Stimulated activated CD4-positive, alpha-beta T cell treated with anti-CD3 and anti-CD28 coated beads, Interleukin-2, amount 100 ng/mL, for 48 hours (primary cell): Measurements from ENCODE around the gene CCNL1.
A peak's percentile ranks its signal among the peaks of the same experiment; 100 is the strongest.
"Not testable (repeated sequence)": the region's sequence is repeated elsewhere in the genome, so short reads cannot be mapped to it uniquely, and the experiment has no call there.

ENCODE experiments used
- DNase-seq, 2 donors: peaks; one replicate each; pipeline ENCODE4 v3.0.0-alpha.2; 2020

The CCNL1 gene

DNA sequence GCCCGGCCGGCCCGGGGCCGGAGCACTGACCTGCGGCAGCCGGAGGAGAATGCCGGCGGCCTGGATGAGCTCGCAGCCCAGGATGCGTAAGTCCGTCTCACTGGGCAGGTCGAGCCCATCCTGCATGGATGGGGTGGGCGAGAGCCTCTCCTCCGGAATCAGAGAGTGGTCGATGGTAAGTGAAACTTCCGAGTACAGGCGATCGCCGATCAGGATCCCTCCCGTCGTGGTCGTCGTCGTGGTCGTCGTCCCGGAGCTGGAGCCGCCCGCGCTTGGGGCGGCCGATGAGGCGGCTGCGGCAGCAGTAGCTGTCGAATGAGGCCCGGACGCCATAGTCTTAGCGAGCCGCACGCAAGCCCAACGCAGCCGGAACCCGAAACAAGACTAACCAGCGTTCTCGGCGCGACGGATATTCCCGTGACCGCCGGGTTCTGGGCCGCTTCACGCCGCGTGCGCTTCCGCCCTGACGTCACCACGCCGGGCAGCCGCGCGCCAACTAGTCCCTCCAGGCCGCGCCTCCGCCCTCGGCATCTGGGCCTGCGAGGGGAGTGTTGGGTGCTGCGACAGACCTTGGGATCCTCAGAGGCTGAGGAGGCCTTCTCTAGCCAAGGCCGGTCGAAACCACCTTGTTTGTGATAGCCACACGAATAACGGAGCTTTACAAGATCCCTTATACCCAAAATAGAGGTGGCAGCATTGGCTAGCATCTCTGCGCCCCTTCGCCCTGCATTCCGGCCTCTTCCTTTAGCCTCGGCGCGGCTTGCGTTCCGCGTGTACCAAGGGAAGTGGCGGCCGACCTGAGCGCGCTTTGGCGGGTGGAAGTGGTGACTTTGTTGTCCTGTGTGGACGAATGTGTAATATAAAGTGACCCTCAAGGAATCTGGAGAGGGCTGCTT lies at the start of gene CCNL1:
CCNL1 (minus strand) TSS at position 386 of the 896 bp plus-strand sequence; CDS start at position 333, 53 bp downstream.
- peak; percentile 89 to 96 for DNase-seq

DNA sequence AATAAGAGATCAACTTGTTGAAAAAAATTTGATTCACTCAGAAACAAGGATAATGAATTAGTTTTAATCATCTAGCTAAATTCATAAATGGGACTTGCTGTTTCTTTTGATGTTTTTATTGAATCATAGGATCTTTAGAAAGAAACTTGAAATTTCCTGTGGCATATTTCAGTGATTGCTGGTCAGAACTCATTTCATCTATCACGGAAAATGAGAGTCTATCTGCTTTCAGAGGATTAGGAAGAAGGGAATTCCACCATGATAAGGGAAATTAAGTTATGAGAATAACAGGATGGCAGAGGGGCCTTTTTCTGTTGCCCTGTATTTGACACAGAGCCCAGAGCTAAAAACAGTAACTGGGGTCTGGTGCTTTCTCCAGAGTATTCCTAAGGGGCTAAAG lies 44.9 kb upstream of the CCNL1 start:
- no peak for DNase-seq

DNA sequence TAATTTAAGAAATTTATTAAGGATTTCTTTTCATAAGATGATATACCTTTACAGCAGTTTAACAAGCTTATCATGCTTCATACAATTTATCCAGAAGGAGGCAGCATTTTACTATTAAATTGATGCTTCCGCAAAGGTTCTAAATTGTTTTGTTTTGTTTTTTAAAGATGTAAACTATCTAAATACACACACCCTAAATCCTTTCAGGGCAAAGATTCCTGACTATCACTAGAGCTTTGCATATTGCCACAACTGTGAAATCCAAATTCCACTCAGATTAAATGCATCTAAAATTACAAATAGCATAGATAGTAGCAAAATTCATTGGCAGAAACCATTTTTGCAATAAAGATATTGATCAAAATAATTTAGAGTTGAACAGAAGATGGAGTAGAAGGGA lies 44.5 kb upstream of the CCNL1 start:
- DNase-seq, result no peak

DNA sequence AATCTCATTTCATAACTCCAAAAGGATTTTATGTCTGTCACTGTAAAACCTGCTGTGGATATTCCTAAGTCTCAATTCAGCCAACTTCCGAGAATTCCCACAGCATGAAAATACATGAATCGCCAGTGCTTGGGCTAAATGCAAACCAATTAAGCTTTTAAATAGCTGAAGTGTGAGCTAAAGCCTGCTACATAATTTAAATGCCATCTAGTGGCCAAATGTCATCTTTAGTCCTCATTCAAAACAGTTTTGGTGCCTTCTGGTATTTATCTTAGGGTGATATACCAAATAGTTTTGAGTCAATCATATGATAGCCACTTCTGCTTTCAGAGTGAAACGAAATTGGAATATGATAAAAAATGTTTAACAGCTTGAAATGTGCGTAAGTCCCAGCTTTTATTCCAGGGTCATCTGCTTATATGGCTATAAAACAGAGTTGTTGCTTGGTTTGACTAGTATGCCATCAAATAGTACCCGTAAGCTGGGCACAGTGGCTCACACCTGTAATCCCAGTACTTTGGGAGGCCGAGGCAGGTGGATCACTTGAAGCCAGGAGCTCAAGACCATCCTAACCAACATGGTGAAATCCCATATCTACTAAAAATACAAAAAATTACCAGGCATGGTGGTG lies 41.8 kb upstream of the CCNL1 start:
- DNase-seq, result no peak

DNA sequence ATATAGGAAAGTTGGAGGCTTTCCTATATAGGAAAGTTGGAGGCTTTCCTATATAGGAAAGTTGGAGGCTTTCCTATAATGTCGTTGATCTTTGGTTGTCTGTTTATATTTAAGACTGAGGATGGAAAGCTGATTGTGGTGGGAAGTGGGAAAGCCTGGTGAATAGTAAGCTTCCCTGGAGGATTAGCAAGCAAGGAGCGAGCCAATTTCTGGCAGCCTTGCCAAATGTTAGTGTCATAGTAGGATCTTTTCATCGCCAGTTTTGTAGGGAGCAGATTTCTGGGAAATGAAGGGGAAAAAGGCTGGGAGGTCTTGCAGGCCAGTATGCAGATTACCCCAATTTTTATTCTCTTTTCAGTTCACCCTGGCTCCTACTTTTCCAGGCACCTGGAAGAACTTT lies 39.9 kb upstream of the CCNL1 start:
- DNase-seq, result no peak

DNA sequence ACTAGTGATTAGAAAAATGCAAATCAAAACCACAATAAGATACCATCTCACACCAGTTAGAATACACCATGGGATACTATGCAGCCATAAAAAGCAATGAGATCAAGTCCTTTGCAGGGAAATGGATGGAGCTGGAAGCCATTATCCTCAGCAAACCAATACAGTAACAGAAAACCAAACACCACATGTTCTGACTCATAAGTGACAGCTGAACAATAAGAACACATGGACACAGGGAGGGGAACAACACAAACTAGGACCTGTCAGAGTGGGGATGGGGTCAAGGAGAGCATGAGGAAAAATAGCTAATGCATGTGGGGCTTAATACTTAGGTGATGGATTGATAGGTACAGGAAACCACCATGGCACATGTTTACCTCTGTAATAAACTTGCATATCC lies 36.0 kb upstream of the CCNL1 start:
- DNase-seq, result no peak

DNA sequence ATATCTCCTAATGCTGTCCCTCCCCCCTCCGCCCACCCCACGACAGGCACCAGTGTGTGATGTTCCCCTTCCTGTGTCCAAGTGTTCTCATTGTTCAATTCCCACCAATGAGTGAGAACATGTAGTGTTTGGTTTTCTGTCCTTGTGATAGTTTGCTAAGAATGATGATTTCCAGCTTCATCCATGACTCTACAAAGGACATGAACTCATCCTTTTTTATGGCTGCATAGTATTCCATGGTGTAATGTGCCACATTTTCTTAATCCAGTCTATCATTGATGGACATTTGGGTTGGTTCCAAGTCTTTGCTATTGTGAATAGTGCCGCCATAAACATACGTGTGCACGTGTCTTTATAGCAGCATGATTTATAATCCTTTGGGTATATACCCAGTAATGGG lies 31.2 kb upstream of the CCNL1 start:
- DNase-seq, result not testable (repeated sequence)

DNA sequence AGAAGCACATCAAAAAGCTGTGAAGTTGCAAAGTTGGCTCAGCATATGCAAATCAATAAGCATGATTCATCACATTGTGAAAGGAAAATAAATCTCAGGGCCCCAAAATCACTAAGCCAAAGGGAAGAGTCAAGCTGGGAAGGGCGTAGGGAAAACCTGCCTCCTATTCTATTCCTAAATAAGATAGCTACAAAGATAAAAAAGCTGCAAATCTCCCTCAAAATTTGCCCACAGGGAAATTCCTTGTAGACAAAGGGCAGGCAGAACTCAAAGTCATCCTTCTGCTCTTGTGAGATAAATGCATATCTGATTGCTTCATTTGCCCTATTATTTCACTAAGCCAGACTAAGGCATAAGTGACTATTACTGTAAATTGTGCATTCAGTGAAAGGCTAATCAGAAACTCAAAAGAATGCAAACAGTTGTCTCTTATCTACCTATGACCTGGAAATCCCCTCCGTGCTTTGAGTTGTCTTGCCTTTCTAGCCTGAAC lies 30.5 kb upstream of the CCNL1 start:
- DNase-seq, result no peak

DNA sequence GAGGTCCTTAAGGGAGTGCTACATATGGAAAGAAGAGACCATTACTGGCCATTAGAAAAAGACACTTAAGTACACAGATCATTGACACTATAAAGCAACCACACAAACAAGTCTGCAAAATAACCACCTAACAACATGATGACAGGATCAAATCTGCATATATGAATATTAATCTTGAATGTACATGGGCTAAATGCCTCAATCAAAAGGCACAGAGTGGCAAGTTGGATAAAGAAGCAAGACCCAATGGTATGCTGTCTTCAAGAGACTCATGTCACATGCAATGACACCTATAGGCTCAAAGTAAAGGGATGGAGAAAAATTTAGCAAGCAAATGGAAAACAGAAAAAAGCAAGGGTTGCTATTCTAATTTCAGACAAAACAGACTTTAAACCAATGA lies 28.4 kb upstream of the CCNL1 start:
- no peak for DNase-seq

DNA sequence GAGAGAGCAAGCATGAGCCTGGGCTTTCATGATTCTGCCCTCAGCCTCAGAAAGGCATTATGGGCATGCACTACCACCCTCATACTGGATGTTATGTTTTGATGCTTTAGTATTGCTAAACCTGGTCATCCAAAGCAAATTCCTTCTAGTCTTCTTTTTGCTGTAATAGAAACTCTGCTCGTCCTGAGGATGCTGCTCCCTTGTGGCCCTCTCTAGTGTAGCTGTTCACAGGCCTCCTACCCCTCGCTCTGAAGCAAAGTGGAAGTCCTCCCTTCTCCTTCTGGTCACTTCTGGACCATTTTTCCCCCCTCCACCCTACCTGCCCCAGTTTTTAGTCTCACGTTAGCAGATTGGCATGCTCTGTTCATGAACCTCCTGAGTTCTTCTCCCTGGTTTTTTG lies 22.9 kb upstream of the CCNL1 start:
- no peak for DNase-seq

DNA sequence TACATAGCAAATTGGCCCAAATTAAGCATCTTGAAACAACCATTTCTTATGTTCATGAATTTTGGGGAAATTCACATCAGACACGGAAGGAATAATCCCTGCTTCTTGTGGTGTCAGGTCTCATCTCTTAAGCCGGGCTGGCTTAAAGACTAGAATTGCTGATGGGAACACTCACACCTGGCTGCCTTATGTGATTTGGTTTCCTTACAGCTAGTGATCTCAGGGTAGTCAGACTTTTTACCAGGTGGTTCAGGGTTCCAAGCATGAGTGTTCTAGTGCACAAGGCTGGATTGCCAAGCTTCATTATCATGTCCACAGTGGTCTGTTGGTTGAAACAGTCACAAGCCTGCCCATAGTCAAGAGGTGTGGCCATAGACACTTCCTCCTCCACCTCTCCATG lies 20.3 kb upstream of the CCNL1 start:
- no peak for DNase-seq

DNA sequence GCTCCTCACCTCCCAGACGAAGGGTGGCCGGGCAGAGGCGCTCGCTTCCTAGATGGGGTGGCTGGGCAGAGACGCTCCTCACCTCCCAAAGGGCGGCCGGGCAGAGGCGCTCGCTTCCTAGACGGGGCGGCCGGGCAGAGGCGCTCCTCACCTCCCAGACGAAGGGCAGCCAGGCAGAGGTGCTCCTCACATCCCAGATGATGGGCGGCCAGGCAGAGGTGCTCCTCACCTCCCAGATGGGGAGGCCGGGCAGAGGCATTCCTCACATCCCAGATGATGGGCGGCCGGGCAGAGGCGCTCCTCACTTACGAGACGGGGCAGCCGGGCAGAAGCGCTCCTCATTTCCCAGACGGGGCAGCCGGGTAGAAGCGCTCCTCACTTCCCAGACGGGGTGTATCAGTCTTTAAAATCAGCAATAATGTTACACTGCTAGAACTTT lies 19.4 kb upstream of the CCNL1 start:
- DNase-seq, result no peak

DNA sequence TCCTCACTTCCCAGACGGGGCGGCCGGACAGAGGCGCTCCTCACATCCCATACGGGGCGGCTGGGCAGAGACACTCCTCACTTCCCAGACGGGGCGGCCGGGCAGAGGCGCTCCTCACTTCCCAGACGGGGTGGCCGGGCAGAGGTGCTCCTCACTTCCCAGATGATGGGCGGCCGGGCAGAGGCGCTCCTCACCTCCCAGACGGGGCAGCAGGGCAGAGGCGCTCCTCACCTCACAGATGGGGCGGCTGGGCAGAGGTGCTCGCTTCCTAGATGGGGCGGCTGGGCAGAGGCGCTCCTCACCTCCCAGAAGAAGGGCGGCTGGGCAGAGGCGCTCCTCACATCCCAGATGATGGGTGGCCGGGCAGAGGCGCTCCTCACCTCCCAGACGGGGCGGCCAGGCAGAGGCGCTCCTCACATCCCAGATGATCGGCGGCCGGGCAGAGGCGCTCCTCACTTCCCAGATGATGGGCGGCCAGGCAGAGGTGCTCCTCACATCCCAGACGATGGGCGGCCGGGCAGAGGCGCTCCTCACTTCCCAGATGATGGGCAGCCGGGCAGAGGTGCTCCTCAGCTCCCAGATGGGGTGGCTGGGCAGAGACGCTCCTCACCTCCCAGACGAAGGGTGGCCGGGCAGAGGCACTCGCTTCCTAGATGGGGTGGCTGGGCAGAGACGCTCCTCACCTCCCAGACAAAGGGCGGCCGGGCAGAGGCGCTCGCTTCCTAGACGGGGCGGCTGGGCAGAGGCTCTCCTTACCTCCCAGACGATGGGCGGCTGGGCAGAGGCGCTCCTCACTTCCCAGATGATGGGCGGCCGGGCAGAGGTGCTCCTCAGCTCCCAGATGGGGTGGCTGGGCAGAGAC lies 18.8 kb upstream of the CCNL1 start:
- not testable (repeated sequence) for DNase-seq

DNA sequence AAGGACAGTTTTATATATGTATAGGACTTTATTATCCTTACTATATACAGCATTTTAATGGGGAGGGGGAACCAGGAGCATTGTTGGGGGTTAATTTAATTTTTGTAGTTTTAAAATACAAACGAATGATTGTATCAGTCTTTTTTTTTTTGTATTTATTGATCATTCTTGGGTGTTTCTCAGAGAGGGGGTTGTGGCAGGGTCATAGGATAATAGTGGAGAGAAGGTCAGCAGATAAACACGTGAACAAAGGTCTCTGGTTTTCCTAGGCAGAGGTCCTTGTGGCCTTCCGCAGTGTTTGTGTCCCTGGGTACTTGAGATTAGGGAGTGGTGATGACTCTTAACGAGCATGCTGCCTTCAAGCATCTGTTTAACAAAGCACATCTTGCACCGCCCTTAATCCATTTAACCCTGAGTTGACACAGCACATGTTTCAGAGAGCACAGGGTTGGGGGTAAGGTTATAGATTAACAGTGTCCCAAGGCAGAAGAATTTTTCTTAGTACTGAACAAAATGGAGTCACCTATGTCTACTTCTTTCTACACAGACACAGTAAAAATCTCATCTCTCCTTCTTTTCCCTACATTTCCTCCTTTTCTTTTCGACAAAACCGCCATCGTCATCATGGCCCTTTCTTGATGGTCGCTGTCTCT lies 18.0 kb upstream of the CCNL1 start:
- not testable (repeated sequence) for DNase-seq

DNA sequence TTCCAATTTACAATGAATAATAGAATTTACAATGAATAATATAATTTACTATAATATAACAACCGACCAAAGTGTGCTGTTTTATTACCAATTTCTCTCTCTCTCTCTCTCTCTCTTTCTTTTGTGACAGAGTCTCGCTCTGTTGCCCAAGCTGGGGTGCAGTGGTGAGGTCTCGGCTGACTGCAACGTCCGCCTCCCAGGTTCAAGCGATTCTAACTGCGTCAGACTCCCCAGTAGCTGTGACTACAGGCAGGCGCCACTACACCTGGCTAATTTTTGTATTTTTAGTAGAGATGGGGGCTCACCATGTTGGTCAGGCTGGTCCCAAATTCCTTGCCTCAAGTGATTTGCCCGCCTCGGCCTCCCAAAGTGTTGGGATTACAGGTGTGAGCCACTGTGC lies 17.0 kb upstream of the CCNL1 start:
- no peak for DNase-seq

DNA sequence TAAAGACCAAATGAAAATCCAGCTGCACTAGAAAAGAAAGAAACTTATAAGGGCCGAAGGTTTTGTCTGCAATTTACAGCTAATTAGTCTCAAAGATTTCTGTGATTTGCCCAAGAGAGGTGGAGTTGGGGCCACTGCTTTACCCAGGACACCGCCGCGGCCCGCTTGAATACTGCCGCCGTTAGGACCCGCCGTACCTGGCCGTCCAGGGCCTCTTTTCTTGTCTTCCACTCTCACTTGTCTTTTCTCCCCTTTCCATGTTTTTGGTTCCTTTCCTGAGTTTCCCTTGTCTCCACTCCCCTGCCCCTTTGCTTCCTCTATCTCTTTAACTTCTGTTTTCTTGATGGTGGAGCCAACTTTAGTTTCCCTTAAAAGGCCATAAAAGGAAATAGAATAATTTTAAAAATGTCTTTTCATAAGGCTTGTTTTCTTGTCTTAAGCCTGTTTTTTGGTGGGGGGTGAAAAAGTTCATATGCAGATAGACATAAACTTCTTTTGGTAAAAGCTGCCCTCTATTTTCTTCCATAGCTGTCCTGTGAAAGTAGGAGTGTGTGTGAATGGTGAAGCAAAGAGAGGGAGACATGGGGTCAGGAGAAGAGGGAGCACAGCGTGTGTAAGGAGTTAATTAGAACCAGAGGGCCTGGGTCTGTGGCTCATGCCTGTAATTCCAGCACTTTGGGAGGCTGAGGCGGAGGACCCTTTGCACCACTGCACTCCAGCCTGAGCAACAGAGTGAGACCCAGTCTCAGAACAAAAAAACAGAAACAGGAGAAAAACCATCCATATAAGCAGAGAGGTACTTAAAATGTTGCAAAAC lies 16.0 kb upstream of the CCNL1 start:
- DNase-seq, result no peak

DNA sequence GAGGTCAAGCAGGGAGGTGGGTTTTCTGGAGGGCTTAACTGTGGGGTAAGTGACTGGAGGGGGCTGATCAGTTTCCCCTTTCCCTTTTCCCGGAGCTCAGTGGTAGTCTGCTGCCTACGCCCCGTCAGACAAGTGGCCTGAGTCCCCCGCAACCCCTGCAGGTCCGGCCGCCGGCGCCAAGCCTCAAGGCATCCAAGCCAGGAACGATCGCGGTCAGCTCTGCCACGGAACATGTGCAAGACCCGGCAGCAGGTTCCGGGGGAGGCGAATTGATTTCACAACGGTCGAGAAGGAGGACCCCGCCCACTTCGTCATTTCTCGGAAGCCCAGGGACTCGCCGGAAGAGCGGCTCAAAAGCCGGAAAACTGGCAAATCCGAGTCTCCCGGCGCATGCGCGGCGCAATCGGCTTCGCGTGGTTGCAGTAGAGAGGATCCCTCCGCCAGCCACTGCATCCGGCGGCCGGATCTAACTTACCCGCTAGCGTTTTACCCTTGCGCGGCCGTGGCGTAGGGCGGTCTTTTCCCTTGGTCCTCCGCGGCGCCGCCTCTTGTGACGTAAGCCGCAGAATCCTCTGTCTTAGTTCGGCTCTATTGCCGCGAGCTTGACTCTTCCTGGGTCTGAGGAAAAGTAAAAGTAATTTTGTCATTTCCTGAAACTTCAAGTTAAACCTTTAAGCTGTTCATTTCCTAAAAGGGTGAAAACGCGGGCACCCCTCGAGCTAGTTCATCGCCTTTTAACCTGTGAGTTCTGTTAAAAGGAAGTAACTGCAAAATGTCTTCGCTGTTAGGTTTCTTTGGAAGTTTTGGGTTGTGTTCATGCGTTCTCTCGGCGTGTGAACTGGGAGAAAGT lies 14.9 kb upstream of the CCNL1 start:
- peak; percentile 94 to 95 for DNase-seq

DNA sequence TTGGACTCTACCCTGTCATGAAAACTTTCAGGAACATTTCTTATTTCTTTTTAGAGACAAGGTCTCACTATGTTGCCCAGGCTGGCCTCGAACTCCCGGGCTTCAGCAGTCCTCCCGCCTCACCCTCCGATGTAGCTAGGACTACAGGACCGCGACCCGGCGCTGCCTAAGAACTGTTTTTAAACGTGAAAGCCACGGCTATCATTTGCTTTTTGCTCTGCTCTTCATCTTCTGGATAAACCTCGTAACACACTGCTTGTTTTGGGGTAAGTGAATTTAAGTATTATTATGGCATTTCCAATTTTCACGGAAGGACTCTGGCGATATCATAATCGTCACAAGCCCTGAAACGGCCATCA lies 14.3 kb upstream of the CCNL1 start:
- no peak for DNase-seq

DNA sequence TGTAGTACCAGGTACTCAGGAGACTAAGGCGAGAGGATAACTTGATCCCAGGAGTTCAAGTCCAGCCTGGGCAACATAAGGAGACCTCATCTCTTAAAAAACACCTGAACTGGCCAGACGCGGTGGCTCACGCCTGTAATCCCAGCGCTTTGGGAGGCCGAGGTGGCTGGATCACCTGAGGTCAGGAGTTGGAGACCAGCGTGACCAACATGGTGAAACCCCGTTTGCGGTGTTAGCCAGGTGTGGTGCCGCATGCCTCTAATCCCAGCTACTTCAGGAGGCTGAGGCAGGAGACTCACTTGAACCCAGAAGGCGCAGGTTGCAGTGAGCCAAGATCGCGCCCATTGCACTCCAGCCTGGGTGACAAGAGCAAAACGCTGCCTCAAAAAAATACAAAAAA lies 13.4 kb upstream of the CCNL1 start:
- not testable (repeated sequence) for DNase-seq

DNA sequence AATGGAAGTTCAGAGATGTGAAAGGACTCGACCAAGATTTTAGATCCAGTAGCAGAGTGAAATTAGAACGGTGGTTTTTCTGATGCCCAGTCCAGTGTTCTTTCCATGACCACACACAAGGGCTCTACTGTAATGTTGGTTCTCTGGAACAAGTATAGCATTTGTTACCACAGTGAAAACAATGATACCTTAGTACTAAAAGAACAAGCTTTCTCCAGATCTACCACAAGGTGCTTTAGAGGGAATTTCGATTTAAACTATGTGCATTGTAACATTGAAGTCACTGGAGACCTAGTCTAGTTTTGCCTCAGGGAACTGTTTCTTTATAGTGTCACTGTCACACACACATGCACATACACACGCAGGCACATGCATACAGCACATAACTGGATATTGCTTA lies 12.8 kb upstream of the CCNL1 start:
- DNase-seq, result no peak

DNA sequence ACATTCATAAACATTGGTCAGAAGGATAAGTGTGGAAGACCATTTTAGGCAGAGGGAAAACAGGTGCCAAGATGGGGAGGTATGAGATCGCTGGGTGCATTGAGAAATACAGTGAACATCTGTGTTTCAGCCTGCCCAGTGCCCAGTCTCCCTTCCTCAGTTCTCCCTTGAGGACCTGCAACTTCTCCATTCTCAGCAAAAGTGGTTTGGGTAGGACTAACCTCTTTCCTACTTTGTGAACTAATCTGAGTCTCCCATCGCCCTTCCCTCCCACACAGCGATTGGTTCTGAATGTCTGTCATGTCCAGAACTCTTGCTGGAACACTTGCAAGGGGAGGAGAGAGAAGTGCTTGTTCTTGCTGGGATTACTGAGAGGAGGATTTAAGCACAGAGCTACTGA lies 10.9 kb upstream of the CCNL1 start:
- DNase-seq, result no peak
